ENCODE measurements around the gene GNGT2. TPM values are rescaled to one million over a fixed set of nuclear protein-coding genes. Genes with fewer than 3 reads are reported as not detected.

GNGT2 gene
- total and polyA plus RNA-seq, 2 of the 4 experiments (the other 2 are of a cell fraction) = 0.18 to 0.79 TPM

DNA sequence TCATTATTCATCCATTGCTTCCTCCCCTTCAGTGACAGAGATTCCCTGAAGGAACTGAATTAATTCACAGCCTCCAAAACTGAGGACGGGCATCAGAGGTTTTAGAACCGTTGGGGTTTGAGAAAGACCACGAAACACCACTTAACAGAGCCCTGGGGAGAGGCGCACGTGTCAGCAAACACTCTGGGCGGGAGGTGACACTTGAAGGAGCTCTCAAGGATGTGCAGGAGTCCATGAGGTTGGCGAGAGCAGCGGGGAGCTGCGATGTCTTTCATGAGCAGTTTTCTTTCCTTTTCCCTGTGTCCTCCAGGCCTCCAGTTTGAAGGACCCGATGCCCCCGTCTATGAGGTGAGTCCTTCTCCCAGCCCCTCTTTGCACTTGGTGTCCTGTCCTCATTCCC, 54.1 kb downstream of the GNGT2 start:
- WGBS, 2 experiments (ENCODE audit: extremely low coverage in 2 of 2, insufficient read length in 1 of 2) = no CpG with 5 or more reads among the region's 11 CpGs
- POLR2A ChIA-PET (ENCODE audit: unreplicated experiment) = no interaction called here
- 0 out of 2 replicates have a peak overlapping the region, but pooled peaks have one; percentile 4 for H2BK20ac ChIP-seq (ENCODE audit: low read depth, low read length)
- H4K20me1 ChIP-seq (ENCODE audit: insufficient read depth, low read length) = no peaks in the 10 kb centered on the region
- H3K27ac ChIP-seq (ENCODE audit: insufficient read depth, low read length) = no peak overlapping the region
- H3K36me3 ChIP-seq (ENCODE audit: control insufficient read depth, insufficient read depth, low read length) = no peaks in the 10 kb centered on the region
- no peak overlapping the region for H4K5ac ChIP-seq (ENCODE audit: low read depth, low read length)
- H2BK5ac ChIP-seq (ENCODE audit: low read depth, low read length, poor library complexity, severe bottlenecking) = no peak overlapping the region
- dilution Hi-C loops (cut with HindIII; ENCODE audit: low sequenced_read_pairs, unreplicated experiment) (no loop called here), in situ Hi-C loops (cut with MboI; ENCODE audit: low sequenced_read_pairs) (no loop called here), intact Hi-C loops (cut with micrococcal nuclease) (no loop called here)
- no peak overlapping the region for H3K56ac ChIP-seq (ENCODE audit: extremely low read depth, insufficient read depth, low read length)
- DNase-seq (no peak), ATAC-seq (ENCODE audit: low read depth) (no peak)
- peak overlapping the region; percentile 13; the same call in 1 of the 2 replicates for H2AK5ac ChIP-seq (ENCODE audit: low read depth, low read length)
- BruUV-seq (replicated peaks) = no TSS peak
- H2AK9ac ChIP-seq (replicated peaks; ENCODE audit: low read depth, low read length, poor library complexity) = no peak overlapping the region
- H2BK120ac ChIP-seq (ENCODE audit: low read depth, low read length) = no peak overlapping the region
- H3K9ac ChIP-seq (ENCODE audit: low read depth, low read length) = no peak overlapping the region
- H3K4me2 ChIP-seq (ENCODE audit: low read depth, low read length) = no peak overlapping the region
- no peak overlapping the region for H4K8ac ChIP-seq (ENCODE audit: low read depth in 2 of 2, low read length in 2 of 2)
- peak overlapping the region; percentile 41 for H2AFZ ChIP-seq (replicated peaks; ENCODE audit: low read length, poor library complexity)
- peaks cover 3% of the 10 kb centered on the region; the same call in 1 of the 2 replicates for H3K9me1 ChIP-seq (ENCODE audit: insufficient read depth, low read length)
- no peak overlapping the region for H3K18ac ChIP-seq (ENCODE audit: low read depth, low read length)
- CTCF ChIA-PET = no interaction called here
- no peak overlapping the region for H4K91ac ChIP-seq (ENCODE audit: insufficient read depth, low read depth, low read length)
- H3K79me1 ChIP-seq (ENCODE audit: low read depth in 1 of 2, low read length in 2 of 2) = no peaks in the 10 kb centered on the region
- no peak overlapping the region for H3K4me3 ChIP-seq (ENCODE audit: insufficient read depth, low read depth, low read length)
- H3K27me3 ChIP-seq (ENCODE audit: control insufficient read depth, insufficient read depth, low read length) = peaks cover 9% of the 10 kb centered on the region
- no peak for TF ChIP-seq MAFK (IDR thresholded peaks at IDR 0.05; ENCODE audit: low read depth, low read length)
- TF ChIP-seq CEBPB (IDR thresholded peaks at IDR 0.05; ENCODE audit: low read depth, low read length) = no peak
- no peak for TF ChIP-seq MXI1 (IDR thresholded peaks at IDR 0.05; ENCODE audit: borderline replicate concordance, low read depth, low read length)
- no peak for TF ChIP-seq RFX5 (IDR thresholded peaks at IDR 0.05; ENCODE audit: low read depth, low read length)
- no peak for TF ChIP-seq POLR2A (IDR thresholded peaks at IDR 0.05; ENCODE audit: low read depth, low read length)
- no peak for TF ChIP-seq RCOR1 (IDR thresholded peaks at IDR 0.05; ENCODE audit: insufficient replicate concordance, low read length)
- no peak for TF ChIP-seq NFE2L2 (IDR thresholded peaks at IDR 0.05; ENCODE audit: low read depth, low read length)
- TF ChIP-seq FOS (IDR thresholded peaks at IDR 0.05; ENCODE audit: low read depth, low read length) = no peak
- TF ChIP-seq MAZ (IDR thresholded peaks at IDR 0.05; ENCODE audit: borderline replicate concordance, low read depth, low read length) = no peak
- TF ChIP-seq, protein P1, sequence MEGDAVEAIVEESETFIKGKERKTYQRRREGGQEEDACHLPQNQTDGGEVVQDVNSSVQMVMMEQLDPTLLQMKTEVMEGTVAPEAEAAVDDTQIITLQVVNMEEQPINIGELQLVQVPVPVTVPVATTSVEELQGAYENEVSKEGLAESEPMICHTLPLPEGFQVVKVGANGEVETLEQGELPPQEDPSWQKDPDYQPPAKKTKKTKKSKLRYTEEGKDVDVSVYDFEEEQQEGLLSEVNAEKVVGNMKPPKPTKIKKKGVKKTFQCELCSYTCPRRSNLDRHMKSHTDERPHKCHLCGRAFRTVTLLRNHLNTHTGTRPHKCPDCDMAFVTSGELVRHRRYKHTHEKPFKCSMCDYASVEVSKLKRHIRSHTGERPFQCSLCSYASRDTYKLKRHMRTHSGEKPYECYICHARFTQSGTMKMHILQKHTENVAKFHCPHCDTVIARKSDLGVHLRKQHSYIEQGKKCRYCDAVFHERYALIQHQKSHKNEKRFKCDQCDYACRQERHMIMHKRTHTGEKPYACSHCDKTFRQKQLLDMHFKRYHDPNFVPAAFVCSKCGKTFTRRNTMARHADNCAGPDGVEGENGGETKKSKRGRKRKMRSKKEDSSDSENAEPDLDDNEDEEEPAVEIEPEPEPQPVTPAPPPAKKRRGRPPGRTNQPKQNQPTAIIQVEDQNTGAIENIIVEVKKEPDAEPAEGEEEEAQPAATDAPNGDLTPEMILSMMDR (conservative IDR thresholded peaks at IDR 0.05; ENCODE audit: low read depth, low read length) = no peak
- no peak for TF ChIP-seq BHLHE40 (IDR thresholded peaks at IDR 0.05; ENCODE audit: low read depth, low read length)
- TF ChIP-seq, protein P2, sequence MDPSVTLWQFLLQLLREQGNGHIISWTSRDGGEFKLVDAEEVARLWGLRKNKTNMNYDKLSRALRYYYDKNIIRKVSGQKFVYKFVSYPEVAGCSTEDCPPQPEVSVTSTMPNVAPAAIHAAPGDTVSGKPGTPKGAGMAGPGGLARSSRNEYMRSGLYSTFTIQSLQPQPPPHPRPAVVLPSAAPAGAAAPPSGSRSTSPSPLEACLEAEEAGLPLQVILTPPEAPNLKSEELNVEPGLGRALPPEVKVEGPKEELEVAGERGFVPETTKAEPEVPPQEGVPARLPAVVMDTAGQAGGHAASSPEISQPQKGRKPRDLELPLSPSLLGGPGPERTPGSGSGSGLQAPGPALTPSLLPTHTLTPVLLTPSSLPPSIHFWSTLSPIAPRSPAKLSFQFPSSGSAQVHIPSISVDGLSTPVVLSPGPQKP (IDR thresholded peaks at IDR 0.05; ENCODE audit: borderline replicate concordance, low read depth, low read length) = no peak
- TF ChIP-seq RAD21 (IDR thresholded peaks at IDR 0.05; ENCODE audit: low read length) = no peak
- H3K4ac ChIP-seq (ENCODE audit: low read depth, low read length) = no peak overlapping the region
- no peak overlapping the region for H3K14ac ChIP-seq (replicated peaks; ENCODE audit: low read depth, low read length)
- H2BK15ac ChIP-seq (ENCODE audit: low read depth, low read length) = no peak overlapping the region
- no peak overlapping the region; the same call in 1 of the 2 replicates for H3K23ac ChIP-seq (ENCODE audit: low read depth, low read length)
- H3K9me3 ChIP-seq (ENCODE audit: control insufficient read depth, insufficient read depth, low read length) = no peaks in the 10 kb centered on the region
- peaks cover 6% of the 10 kb centered on the region; the same call in 1 of the 2 replicates for H3K4me1 ChIP-seq (ENCODE audit: control insufficient read depth, insufficient read depth, low read length)

Data from IMR-90 (cell line).